Loucy (cell line): Measurements from ENCODE around the gene SRC.

ENCODE experiments used
- H2AFZ ChIP-seq: fragments of 200-600 bp; sonication (generic); 2 replicates; pipeline ENCODE4 v1.6.0; 2016; ENCODE audit warnings: antibody characterized with exemption, mild to moderate bottlenecking, low read length, moderate library complexity
- H3F3A ChIP-seq: fragments of 200-600 bp; 2 replicates; pipeline ENCODE4 v1.6.0; 2016; ENCODE audit warnings: antibody characterized with exemption, low read depth, mild to moderate bottlenecking
- H3K27me3 ChIP-seq: fragments of 200-600 bp; sonication (generic); 2 replicates; pipeline ENCODE4 v1.6.1; 2014; ENCODE audit warnings: low read length, mild to moderate bottlenecking; ENCODE audit not compliant: insufficient read depth, poor library complexity, severe bottlenecking
- H3K36me3 ChIP-seq: fragments of 200-600 bp; sonication (generic); 2 replicates; pipeline ENCODE4 v1.6.1; 2016; ENCODE audit warnings: low read length; ENCODE audit not compliant: insufficient read depth
- H3K4me1 ChIP-seq: fragments of 200-600 bp; sonication (generic); 2 replicates; pipeline ENCODE4 v1.5.1; 2014; ENCODE audit warnings: low read length, mild to moderate bottlenecking; ENCODE audit not compliant: insufficient read depth, poor library complexity, severe bottlenecking
- H3K4me2 ChIP-seq: fragments of 200-600 bp; sonication (generic); 2 replicates; pipeline ENCODE4 v1.6.0; 2014; ENCODE audit warnings: antibody characterized with exemption, low read length, low read depth, mild to moderate bottlenecking; ENCODE audit not compliant: poor library complexity, severe bottlenecking
- H3K4me3 ChIP-seq: fragments of 200-600 bp; sonication (generic); 2 replicates; pipeline ENCODE4 v1.5.1; 2014; ENCODE audit warnings: low read length, mild to moderate bottlenecking, mixed read lengths; ENCODE audit not compliant: poor library complexity, severe bottlenecking
- H3K79me2 ChIP-seq: fragments of 200-600 bp; sonication (generic); 2 replicates; pipeline ENCODE4 v1.6.1; 2014; ENCODE audit warnings: low read length; ENCODE audit not compliant: insufficient read depth
- H3K9ac ChIP-seq: fragments of 200-600 bp; sonication (generic); 2 replicates; pipeline ENCODE4 v1.6.0; 2014; ENCODE audit warnings: mild to moderate bottlenecking, low read depth, low read length, moderate library complexity; ENCODE audit not compliant: poor library complexity, severe bottlenecking
- H3K9me2 ChIP-seq: fragments of 200-600 bp; sonication (generic); replicated peaks from 2 replicates; pipeline ENCODE4 v1.6.1; 2016; ENCODE audit warnings: low read depth, low read length, mixed read lengths
- H3K9me3 ChIP-seq: fragments of 200-600 bp; sonication (generic); 2 replicates; pipeline ENCODE4 v1.6.1; 2014; ENCODE audit warnings: mild to moderate bottlenecking, antibody characterized with exemption, low read length, low read depth; ENCODE audit not compliant: insufficient read depth
- H4K20me1 ChIP-seq: fragments of 200-600 bp; sonication (generic); 2 replicates; pipeline ENCODE4 v1.6.0; 2014; ENCODE audit warnings: antibody characterized with exemption, low read length, mild to moderate bottlenecking; ENCODE audit not compliant: insufficient read depth, poor library complexity, severe bottlenecking
- CTCF ChIP-seq: fragments of 200-600 bp; sonication (generic); conservative IDR thresholded peaks from 2 replicates; pipeline ENCODE4 v1.5.1; 2014; ENCODE audit warnings: mild to moderate bottlenecking, antibody characterized with exemption, low read length
- EZH2phosphoT487 ChIP-seq: fragments of 200-600 bp; IDR thresholded peaks from 2 replicates; pipeline ENCODE4 v1.6.1; 2018; ENCODE audit warnings: antibody characterized with exemption, mild to moderate bottlenecking, moderate library complexity, borderline replicate concordance

Gene SRC

GRCh38 chr20:37311710-37312355, 34.1 kb upstream of the SRC start:
- Histone ChIP-seq H3F3A (no peaks in the 10 kb centered on the region), H3K79me2 (peaks cover 8% of the 10 kb centered on the region; the same call in 1 of the 2 replicates), H3K9me3 (no peaks in the 10 kb centered on the region), H3K4me2 (no peak overlapping the region), H3K9ac (no peak overlapping the region), H4K20me1 (peaks cover 3% of the 10 kb centered on the region), H2AFZ (no peak overlapping the region), H3K4me1 (peaks cover 16% of the 10 kb centered on the region), H3K27me3 (no peaks in the 10 kb centered on the region), H3K36me3 (peaks cover 42% of the 10 kb centered on the region; the same call in 1 of the 2 replicates), H3K9me2 (no peaks in the 10 kb centered on the region), H3K4me3 (no peak overlapping the region)
- no peak for TF ChIP-seq CTCF
- TF ChIP-seq EZH2phosphoT487, result no peak

DNA sequence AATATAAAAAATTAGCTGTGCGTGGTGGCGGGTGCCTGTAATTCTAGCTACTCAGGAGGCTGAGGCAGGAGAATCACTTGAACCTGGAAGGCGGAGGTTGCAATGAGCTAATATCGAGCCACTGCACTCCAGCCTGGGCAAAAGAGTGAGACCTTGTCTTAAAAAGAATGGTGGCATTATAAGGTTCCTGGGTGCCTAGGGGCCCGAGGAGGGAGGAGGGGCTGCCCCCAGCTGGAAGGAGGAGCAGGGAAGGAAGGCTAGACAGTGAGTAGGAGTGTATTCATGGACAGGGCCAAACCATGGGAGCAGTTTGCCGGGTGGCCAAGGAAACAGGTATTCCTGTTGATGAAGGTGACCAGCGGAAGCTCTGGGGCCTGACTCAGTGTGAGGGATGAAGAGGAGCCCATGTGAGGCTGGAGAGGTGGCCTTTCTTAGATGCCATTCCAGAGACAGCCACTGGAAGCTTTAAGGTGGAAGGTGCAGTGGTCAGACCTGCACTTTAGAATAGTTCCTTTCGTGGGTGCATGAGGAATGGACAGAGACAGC, 32.3 kb upstream of the SRC start:
- Histone ChIP-seq H3K9ac (no peak overlapping the region), H4K20me1 (peaks cover 3% of the 10 kb centered on the region), H3K27me3 (no peaks in the 10 kb centered on the region), H3K79me2 (peaks cover 8% of the 10 kb centered on the region; the same call in 1 of the 2 replicates), H3K36me3 (peaks cover 47% of the 10 kb centered on the region; the same call in 1 of the 2 replicates), H3K4me3 (no peak overlapping the region), H3K9me2 (no peaks in the 10 kb centered on the region), H3K9me3 (no peaks in the 10 kb centered on the region), H3F3A (no peaks in the 10 kb centered on the region), H2AFZ (no peak overlapping the region), H3K4me1 (peaks cover 24% of the 10 kb centered on the region), H3K4me2 (no peak overlapping the region)
- no peak for TF ChIP-seq EZH2phosphoT487
- no peak for TF ChIP-seq CTCF

DNA sequence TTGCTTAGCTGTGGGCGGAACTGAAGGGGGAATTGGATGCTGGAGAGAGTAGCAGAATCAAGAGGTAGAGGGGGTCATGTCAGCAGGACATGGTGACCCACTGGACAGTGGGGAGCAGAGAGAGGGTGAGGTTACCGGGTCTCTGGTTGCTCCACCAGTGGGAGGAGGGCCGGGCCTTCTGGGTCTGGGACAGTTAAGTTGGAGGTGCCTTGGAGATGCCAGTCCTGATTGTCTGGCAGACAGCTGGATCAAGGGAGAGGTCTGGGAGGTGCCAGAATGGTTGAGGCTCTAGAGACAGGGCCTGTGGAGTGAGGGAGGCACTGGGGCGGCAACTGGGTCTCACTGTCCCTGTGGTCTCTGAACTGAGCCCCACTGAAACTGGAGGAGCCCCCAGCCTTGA, 31.8 kb upstream of the SRC start:
- H4K20me1 ChIP-seq, result peaks cover 3% of the 10 kb centered on the region
- TF ChIP-seq EZH2phosphoT487, result no peak
- no peak for TF ChIP-seq CTCF
- H2AFZ ChIP-seq, result no peak overlapping the region
- H3K27me3 ChIP-seq, result no peaks in the 10 kb centered on the region
- H3K4me3 ChIP-seq, result no peak overlapping the region
- no peaks in the 10 kb centered on the region for H3F3A ChIP-seq
- peaks cover 24% of the 10 kb centered on the region for H3K4me1 ChIP-seq
- H3K9me3 ChIP-seq, result no peaks in the 10 kb centered on the region
- H3K9me2 ChIP-seq, result no peaks in the 10 kb centered on the region
- peaks cover 8% of the 10 kb centered on the region; the same call in 1 of the 2 replicates for H3K79me2 ChIP-seq
- H3K36me3 ChIP-seq, result peaks cover 45% of the 10 kb centered on the region; the same call in 1 of the 2 replicates
- H3K4me2 ChIP-seq, result no peak overlapping the region
- no peak overlapping the region for H3K9ac ChIP-seq
